GM18861 (cell line): ENCODE results near the gene GOLM1.

Experiments used
- ATAC-seq: cut with Tn5 transposase; IDR thresholded peaks from one replicate; pipeline ENCODE4 v1.9.1; 2021; ENCODE audit not compliant: unreplicated experiment

GOLM1 gene

GRCh38 chr9:85994191-85994590 is 105.2 kb downstream of the GOLM1 start:
- ATAC-seq, result no peak

GRCh38 chr9:85987236-85987635 is 112.1 kb downstream of the GOLM1 start:
- ATAC-seq, result no peak

- no peak for ATAC-seq
These were observed 114.9 kb downstream of the GOLM1 start for GRCh38 chr9:85984457-85984856.

- no peak for ATAC-seq
These were observed 118.0 kb downstream of the GOLM1 start for GRCh38 chr9:85981369-85981768.

- no peak for ATAC-seq
These were observed 120.9 kb downstream of the GOLM1 start for GRCh38 chr9:85978496-85978895.
